ENCODE measurements around the gene PRR12. TPM values are rescaled to one million over a fixed set of nuclear protein-coding genes. Genes with fewer than 3 reads are reported as not detected.
A peak's percentile ranks its signal among the peaks of the same experiment; 100 is the strongest.

PRR12 gene
- total and polyA plus RNA-seq, 9 donors = 2.8 to 44.1 (median 30.1) TPM

DNA sequence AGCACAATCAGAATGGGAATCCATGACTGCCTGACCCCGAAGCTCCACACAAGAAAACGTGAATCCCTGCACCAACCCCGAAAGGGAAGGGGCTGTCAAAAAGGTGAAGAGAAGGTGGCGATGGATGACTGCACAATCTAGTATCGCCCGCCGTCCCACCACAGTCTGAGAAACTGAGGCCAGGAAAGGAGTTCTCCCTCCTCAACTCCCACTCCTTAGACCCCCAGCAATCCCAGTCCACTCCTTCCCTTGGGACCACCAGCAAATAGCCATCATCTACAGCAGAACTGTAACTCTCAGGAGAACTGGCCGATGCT is 11.1 kb upstream of the PRR12 start:
- intact Hi-C loops (cut with DNase I) = no loop called here
- peak overlapping the region; percentile 58 for H3K4me3 ChIP-seq

DNA sequence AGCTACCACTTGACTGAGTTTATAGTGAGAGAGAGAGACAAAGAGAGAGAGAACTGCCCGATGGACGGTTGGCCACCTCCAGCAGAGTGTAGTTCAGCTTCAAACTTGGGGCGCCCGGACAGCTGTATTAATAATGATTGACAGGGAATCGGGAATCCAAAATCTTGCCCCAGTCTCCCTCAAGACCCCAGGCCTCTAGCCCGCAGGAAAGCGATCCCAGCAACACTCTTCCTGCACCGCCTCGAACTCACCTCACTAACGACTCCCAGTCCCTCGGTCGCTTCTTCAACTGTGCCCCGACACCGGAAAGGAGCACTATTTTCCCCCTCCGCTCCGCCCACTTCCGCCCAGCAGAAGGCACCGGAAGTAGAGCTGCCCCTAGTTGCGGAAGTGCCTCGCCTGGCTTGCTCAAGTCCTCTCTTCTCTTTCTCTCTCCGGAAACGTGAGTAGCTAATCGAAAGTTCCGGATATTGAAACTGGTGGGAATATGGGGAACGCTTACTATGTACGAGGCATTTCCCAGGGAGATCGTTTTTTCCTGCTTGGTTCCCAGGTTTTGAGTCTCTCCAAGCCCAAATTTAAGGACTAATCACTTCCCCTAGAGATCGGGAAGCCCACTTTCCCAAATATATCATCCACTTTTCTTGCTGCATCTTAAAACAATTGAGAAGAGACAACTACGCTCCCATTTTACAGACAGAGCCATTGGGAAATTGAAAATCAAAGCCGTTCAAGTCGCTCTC is 10.5 kb upstream of the PRR12 start, which contains the start of gene NOSIP:
Gene NOSIP (minus strand): TSS at position 293 of the 743 bp plus-strand sequence. CDS start 19,865 bp downstream, outside the sequence.
- peak; percentile 94 to 95 (median 95) for DNase-seq
- Histone ChIP-seq H3K9me3 (no peaks in the 10 kb centered on the region), H3K4me1 (ENCODE audit: insufficient read depth) (peaks cover 2% of the 10 kb centered on the region), H3K36me3 (no peaks in the 10 kb centered on the region), H3K27ac (peak within 1 kb of the TSS in 1 of 2 donors; percentile 50), H3K27me3 (no peaks in the 10 kb centered on the region), H3K4me3 (peak within 1 kb of the TSS; percentile 58)
- WGBS, 3 donors = 2% methylated on average over 31 of the region's 31 CpGs
- TF ChIP-seq POLR2A (IDR thresholded peaks at IDR 0.05) (peak; percentile 76), EP300 (IDR thresholded peaks at IDR 0.05) (no peak)
- TF ChIP-seq, protein P1, sequence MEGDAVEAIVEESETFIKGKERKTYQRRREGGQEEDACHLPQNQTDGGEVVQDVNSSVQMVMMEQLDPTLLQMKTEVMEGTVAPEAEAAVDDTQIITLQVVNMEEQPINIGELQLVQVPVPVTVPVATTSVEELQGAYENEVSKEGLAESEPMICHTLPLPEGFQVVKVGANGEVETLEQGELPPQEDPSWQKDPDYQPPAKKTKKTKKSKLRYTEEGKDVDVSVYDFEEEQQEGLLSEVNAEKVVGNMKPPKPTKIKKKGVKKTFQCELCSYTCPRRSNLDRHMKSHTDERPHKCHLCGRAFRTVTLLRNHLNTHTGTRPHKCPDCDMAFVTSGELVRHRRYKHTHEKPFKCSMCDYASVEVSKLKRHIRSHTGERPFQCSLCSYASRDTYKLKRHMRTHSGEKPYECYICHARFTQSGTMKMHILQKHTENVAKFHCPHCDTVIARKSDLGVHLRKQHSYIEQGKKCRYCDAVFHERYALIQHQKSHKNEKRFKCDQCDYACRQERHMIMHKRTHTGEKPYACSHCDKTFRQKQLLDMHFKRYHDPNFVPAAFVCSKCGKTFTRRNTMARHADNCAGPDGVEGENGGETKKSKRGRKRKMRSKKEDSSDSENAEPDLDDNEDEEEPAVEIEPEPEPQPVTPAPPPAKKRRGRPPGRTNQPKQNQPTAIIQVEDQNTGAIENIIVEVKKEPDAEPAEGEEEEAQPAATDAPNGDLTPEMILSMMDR (IDR thresholded peaks at IDR 0.05) = no peak
- intact Hi-C loops (cut with DNase I) = no loop called here

More for the DNA sequence above, 11.1 kb upstream of the PRR12 start:
- DNase-seq = no peak
- Histone ChIP-seq H3K9me3 (no peaks in the 10 kb centered on the region), H3K4me1 (ENCODE audit: insufficient read depth) (peaks cover 2% of the 10 kb centered on the region), H3K36me3 (no peaks in the 10 kb centered on the region), H3K27ac (peak overlapping the region in 1 of 2 donors; percentile 50), H3K27me3 (no peaks in the 10 kb centered on the region)
- 1% methylated on average over 8 of the region's 8 CpGs for WGBS, 3 donors
- no peak for TF ChIP-seq EP300 (IDR thresholded peaks at IDR 0.05)
- TF ChIP-seq, protein P1 (IDR thresholded peaks at IDR 0.05) = no peak
- no peak for TF ChIP-seq POLR2A (IDR thresholded peaks at IDR 0.05)

- Histone ChIP-seq H3K36me3 (no peaks in the 10 kb centered on the region), H3K4me1 (ENCODE audit: insufficient read depth) (peaks cover 2% of the 10 kb centered on the region), H3K27ac (peak within 1 kb of the TSS in 1 of 2 donors; percentile 50), H3K4me3 (peak within 1 kb of the TSS; percentile 58), H3K27me3 (no peaks in the 10 kb centered on the region), H3K9me3 (no peaks in the 10 kb centered on the region)
- no peak for TF ChIP-seq EP300 (IDR thresholded peaks at IDR 0.05)
- TF ChIP-seq POLR2A (IDR thresholded peaks at IDR 0.05) = no peak
- TF ChIP-seq, protein P1 (IDR thresholded peaks at IDR 0.05) = no peak
- intact Hi-C loops (cut with DNase I) = no loop called here
- peak in 1 of 5 donors; percentile 36 for DNase-seq
- 23 to 31% (median 30%) methylated on average over 14 to 15 of the region's 15 CpGs for whole genome bisulfite sequencing, 3 donors
These were observed 9.9 kb upstream of the PRR12 start, which contains the start of gene PRRG2 for GRCh38 chr19:49581007-49581508. Gene PRRG2, plus strand, starts transcription at chr19:49581316. Its CDS starts 1,904 bp downstream, at chr19:49583220.

- DNase-seq = no peak
- Histone ChIP-seq H3K4me3 (no peak overlapping the region), H3K27ac (no peak overlapping the region), H3K9me3 (no peaks in the 10 kb centered on the region), H3K27me3 (no peaks in the 10 kb centered on the region), H3K36me3 (no peaks in the 10 kb centered on the region), H3K4me1 (ENCODE audit: insufficient read depth) (peaks cover 2% of the 10 kb centered on the region)
- TF ChIP-seq, protein P1 (IDR thresholded peaks at IDR 0.05) = no peak
- TF ChIP-seq POLR2A (IDR thresholded peaks at IDR 0.05) (no peak), EP300 (IDR thresholded peaks at IDR 0.05) (no peak)
- intact Hi-C loops (cut with DNase I) = no loop called here
- 35 to 53% (median 44%) methylated on average over 2 of the region's 2 CpGs for WGBS, 3 donors
These were observed 7.7 kb upstream of the PRR12 start for GRCh38 chr19:49583239-49583638.
